GM20000 (cell line): Measurements from ENCODE around the gene MRRF.

Source experiments
- DNase-seq: peaks from one replicate; pipeline ENCODE4 v3.0.0; 2012; ENCODE audit warnings: low spot score
- TF ChIP-seq, protein P1 (sequence below): IDR thresholded peaks from 2 replicates; pipeline ENCODE4 v1.5.1; 2012; ENCODE audit warnings: mild to moderate bottlenecking, control low read depth; ENCODE audit errors: extremely low read depth, missing control alignments

Gene MRRF

DNA sequence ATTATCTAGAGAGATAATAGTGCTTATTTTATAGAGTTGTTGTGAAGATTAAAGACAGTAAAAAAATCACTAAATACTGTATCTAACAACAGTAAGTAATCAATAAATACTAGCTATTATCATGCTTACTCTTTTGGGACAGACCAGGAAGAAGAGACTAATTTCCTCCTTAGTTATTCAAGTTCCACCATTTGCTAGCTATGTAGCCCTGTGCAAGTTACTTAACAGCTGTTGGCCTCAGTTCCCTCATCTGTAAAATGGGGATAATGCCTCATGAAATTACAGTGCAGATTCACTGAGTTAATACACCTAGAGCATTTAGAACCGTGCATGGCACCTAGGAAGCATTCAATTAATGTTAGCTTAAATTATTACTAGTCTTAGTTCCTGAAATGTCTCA, 2.6 kb upstream of the MRRF start:
- TF ChIP-seq, protein P1, sequence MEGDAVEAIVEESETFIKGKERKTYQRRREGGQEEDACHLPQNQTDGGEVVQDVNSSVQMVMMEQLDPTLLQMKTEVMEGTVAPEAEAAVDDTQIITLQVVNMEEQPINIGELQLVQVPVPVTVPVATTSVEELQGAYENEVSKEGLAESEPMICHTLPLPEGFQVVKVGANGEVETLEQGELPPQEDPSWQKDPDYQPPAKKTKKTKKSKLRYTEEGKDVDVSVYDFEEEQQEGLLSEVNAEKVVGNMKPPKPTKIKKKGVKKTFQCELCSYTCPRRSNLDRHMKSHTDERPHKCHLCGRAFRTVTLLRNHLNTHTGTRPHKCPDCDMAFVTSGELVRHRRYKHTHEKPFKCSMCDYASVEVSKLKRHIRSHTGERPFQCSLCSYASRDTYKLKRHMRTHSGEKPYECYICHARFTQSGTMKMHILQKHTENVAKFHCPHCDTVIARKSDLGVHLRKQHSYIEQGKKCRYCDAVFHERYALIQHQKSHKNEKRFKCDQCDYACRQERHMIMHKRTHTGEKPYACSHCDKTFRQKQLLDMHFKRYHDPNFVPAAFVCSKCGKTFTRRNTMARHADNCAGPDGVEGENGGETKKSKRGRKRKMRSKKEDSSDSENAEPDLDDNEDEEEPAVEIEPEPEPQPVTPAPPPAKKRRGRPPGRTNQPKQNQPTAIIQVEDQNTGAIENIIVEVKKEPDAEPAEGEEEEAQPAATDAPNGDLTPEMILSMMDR, result no peak
- no peak for DNase-seq

DNA sequence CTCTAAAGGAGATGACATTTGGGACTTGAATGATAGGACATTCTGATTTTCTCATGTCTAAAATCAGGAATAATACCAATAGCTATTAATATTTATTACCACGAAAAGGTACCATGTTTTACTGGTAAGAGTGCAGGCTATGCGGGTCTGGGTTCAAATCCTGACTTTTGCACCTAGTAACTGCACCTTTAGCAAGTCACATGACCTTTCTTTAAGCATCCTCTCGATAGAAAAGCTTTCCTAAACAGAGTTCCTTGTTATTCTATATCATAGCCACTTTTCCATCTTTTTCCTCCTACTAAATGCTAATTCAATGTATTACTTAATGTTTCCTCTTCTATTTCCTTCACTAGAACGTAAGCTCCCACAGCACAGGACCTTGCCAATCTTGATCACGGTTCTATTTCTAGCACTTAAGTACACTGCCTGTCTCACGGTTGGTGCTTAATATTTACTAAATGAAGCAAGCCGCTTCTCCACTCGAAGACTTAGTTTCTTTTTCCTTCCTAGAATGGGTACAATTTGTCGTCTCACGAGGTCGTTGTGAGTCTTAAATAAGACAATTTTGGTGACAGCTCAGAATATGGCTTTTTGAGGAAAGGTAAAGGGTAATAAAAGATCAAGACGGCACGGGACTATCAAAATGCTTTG, 858 bp upstream of the MRRF start:
- TF ChIP-seq, protein P1, result no peak
- peak; percentile 11 for DNase-seq

DNA sequence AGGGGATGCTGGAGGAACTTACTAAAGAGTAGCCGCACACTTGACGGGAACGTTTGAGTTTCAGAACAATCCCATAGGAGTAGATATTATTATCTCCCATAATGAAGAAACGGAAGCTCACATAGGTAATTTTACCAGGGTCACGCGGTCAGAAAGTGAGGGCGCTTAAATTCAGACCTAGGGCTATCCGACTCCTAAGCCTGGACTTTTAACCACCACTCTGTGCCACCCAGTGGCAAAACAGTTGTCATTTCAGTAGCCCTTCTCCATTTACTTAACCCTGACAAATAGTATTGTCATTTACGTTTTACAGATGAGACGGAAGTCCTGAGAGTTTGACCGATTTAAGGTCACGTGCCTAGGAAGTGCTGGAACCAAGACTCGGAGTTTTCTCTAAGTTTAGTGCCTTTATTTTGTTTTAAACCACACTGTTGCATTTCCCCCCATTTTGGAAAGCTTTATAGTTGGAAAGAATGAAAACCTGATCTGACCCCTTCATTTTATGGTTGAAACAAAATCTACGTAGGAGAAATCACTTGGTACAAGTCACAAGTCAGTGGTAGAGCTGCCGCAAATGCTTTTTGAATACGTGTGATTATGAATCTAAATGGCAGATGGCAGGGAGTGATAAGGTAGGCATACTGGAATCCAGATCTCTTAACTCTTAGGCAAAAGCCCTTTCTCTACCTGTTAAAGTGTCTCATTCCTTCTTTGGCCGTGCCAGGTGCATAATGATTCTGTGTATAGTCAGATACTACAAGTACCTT, 650 bp downstream of the MRRF start:
- DNase-seq, result peak; percentile 48
- TF ChIP-seq, protein P1, result no peak

DNA sequence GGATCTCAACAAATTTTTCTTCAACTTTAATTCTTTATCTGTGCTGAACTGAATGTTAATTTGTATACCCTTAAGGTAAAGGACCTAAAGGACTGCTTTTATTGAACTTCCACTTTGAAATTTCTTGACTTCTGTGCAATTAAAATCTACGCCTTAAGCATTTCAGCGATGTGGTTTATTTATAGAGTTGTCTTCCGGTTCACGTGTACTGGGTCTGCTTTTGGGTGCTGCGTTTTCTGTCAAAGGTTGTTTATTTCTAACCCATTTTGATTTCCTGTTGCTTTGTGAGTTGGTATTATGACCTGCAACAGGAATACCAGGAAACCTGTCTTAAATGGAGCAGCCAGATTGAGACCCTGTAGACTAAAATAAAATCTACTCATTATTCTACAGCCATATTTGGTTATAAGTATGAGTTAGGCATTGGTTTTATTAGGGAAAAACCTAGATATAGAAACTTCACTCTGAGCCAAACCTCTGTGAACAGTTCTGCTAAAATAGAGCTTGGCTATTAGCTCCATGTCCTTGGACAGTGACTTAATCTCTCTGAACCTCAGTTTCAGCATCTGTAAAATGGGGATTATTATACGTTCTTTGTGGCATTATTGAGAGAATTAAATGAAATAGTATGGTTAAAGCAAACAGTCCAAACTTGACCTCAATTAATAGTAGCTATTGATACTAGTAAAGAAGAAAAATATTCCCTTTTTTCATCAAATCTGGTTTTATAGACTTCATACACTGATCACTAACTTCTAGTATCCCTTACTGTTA, 3.5 kb downstream of the MRRF start:
- TF ChIP-seq, protein P1, result no peak
- DNase-seq, result no peak

DNA sequence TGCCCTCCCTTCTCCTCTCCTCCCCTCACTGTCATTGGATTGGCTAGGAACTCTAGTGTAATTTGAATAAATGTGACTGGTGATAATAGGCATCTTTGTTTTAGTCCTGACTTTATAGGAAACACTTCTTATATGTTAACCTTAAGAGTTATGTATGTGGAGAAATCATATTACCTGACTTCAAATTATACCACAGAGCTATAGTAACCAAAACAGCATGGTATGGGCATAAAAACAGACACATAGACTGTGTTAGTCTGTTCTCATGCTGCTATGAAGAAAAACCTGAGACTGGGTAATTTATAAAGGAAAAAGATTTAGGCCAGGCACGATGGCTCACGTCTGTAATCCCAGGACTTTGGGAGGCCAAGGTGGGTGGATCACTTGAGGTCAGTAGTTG, 9.4 kb downstream of the MRRF start:
- DNase-seq, result no peak
- TF ChIP-seq, protein P1, result no peak

DNA sequence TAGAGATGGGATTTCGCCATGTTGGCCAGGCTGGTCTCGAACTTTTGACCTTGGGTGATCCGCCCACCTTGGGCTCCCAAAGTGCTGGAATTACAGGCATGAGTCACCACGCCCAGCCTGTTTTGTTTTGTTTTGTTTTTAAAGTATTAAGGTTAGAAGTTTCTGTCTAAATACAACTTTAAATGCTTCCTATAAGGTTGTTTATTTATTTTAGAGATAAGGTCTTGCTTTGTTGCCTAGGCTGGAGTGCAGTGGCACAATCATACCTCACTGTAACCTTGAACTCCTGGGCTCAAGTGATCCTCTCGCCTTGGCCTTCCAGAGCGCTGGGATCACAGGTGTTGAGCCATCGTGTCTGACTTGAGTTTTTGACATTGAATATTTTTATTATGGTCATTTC, 11.4 kb downstream of the MRRF start:
- no peak for DNase-seq

More for the DNA sequence above, 11.4 kb downstream of the MRRF start:
- TF ChIP-seq, protein P1, result no peak
